HG02588 (cell line): ENCODE data around the gene MRPL4.
"Not testable (repeated sequence)": the region's sequence is repeated elsewhere in the genome, so short reads cannot be mapped to it uniquely, and the experiment has no call there.

Experiments
- ATAC-seq: cut with Tn5 transposase; IDR thresholded peaks from one replicate; pipeline ENCODE4 v1.9.1; 2021; ENCODE audit warnings: mild to moderate bottlenecking, moderate library complexity; ENCODE audit not compliant: unreplicated experiment

MRPL4 gene

GRCh38 chr19:10230173-10230860 lies 21.7 kb upstream of the MRPL4 start:
- ATAC-seq: no peak

- peak; percentile 39 for ATAC-seq
Measured at GRCh38 chr19:10230861-10231611, 21.0 kb upstream of the MRPL4 start, which contains the start of gene S1PR2. TSS of gene S1PR2 (minus strand) at chr19:10231331. CDS start at chr19:10224905, 6,426 bp downstream.

GRCh38 chr19:10231612-10232228 lies 20.3 kb upstream of the MRPL4 start:
- no peak for ATAC-seq

GRCh38 chr19:10233946-10234345 lies 18.1 kb upstream of the MRPL4 start:
- ATAC-seq: no peak

GRCh38 chr19:10235003-10235402 lies 17.0 kb upstream of the MRPL4 start:
- no peak for ATAC-seq

- ATAC-seq: not testable (repeated sequence)
Measured at GRCh38 chr19:10235409-10235808, 16.6 kb upstream of the MRPL4 start.

GRCh38 chr19:10237702-10238101 lies 14.3 kb upstream of the MRPL4 start:
- no peak for ATAC-seq

- no peak for ATAC-seq
Measured at GRCh38 chr19:10238172-10238783, 13.7 kb upstream of the MRPL4 start.

- ATAC-seq: not testable (repeated sequence)
Measured at GRCh38 chr19:10241826-10242449, 10.1 kb upstream of the MRPL4 start.

GRCh38 chr19:10243606-10244005 lies 8.4 kb upstream of the MRPL4 start:
- no peak for ATAC-seq

- ATAC-seq: no peak
Measured at GRCh38 chr19:10245189-10245939, 6.7 kb upstream of the MRPL4 start.

- no peak for ATAC-seq
Measured at GRCh38 chr19:10246511-10246910, 5.5 kb upstream of the MRPL4 start.

- ATAC-seq: no peak
Measured at GRCh38 chr19:10252707-10253106, 693 bp downstream of the MRPL4 start.

GRCh38 chr19:10254244-10254643 lies 2.2 kb downstream of the MRPL4 start:
- ATAC-seq: no peak

GRCh38 chr19:10255358-10255757 lies 3.3 kb downstream of the MRPL4 start:
- no peak for ATAC-seq

- ATAC-seq: no peak
Measured at GRCh38 chr19:10256551-10256950, 4.5 kb downstream of the MRPL4 start.

- ATAC-seq: no peak
Measured at GRCh38 chr19:10256970-10257615, 5.1 kb downstream of the MRPL4 start.

- no peak for ATAC-seq
Measured at GRCh38 chr19:10258080-10258710, 6.2 kb downstream of the MRPL4 start.

- no peak for ATAC-seq
Measured at GRCh38 chr19:10259162-10259905, 7.3 kb downstream of the MRPL4 start.
